Measurements from ENCODE around the gene ZNF561. TPM values are rescaled to one million over a fixed set of nuclear protein-coding genes. Genes with fewer than 3 reads are reported as not detected.
"Not testable (repeated sequence)": the region's sequence is repeated elsewhere in the genome, so short reads cannot be mapped to it uniquely, and the experiment has no call there.

The ZNF561 gene
- total RNA-seq, 1 experiment from 2014 or later, result 15.9 TPM

- peaks cover 35% of the 10 kb centered on the region for H3K9me3 ChIP-seq (ENCODE audit: control insufficient read depth, insufficient read depth, low read depth, low read length)
- H3K4me3 ChIP-seq (ENCODE audit: low read depth in 2 of 2, low read length in 2 of 2); in situ Hi-C loops (cut with HindIII; ENCODE audit: low pct_unique_long_range_greater_than_20kb, low sequenced_read_pairs); H3K4me1 ChIP-seq (ENCODE audit: control insufficient read depth, insufficient read depth, low read length); H3K36me3 ChIP-seq (ENCODE audit: control insufficient read depth, insufficient read depth, low read length); H3K27ac ChIP-seq (ENCODE audit: low read length); POLR2A ChIA-PET; BruUV-seq (replicated peaks); ATAC-seq; H3K27me3 ChIP-seq (ENCODE audit: control insufficient read depth, insufficient read depth, low read length); intact Hi-C loops (cut with micrococcal nuclease; ENCODE audit: unreplicated experiment); DNase-seq (ENCODE audit: low read depth, low spot score): not testable (repeated sequence)
- CTCF ChIA-PET, result interaction anchor here (0.7 kb wide), 1 partner anchor 206 kb away, joined by 4 read pairs; no protein-coding TSS in a partner anchor
Measured at GRCh38 chr19:9651464-9651863, 30.4 kb upstream of the ZNF561 start.

GRCh38 chr19:9650345-9650744 is 29.3 kb upstream of the ZNF561 start:
- Histone ChIP-seq H3K4me3 (ENCODE audit: low read depth in 2 of 2, low read length in 2 of 2) (no peak overlapping the region), H3K27me3 (ENCODE audit: control insufficient read depth, insufficient read depth, low read length) (no peaks in the 10 kb centered on the region), H3K9me3 (ENCODE audit: control insufficient read depth, insufficient read depth, low read depth, low read length) (peaks cover 35% of the 10 kb centered on the region), H3K4me1 (ENCODE audit: control insufficient read depth, insufficient read depth, low read length) (no peaks in the 10 kb centered on the region), H3K27ac (ENCODE audit: low read length) (no peak overlapping the region), H3K36me3 (ENCODE audit: control insufficient read depth, insufficient read depth, low read length) (no peaks in the 10 kb centered on the region; the same call in 1 of the 2 replicates)
- BruUV-seq (replicated peaks), result no TSS peak
- in situ Hi-C loops (cut with HindIII; ENCODE audit: low pct_unique_long_range_greater_than_20kb, low sequenced_read_pairs) (no loop called here), intact Hi-C loops (cut with micrococcal nuclease; ENCODE audit: unreplicated experiment) (no loop called here)
- TF ChIP-seq SIN3A (IDR thresholded peaks at IDR 0.05; ENCODE audit: borderline replicate concordance, insufficient read depth, low read depth, low read length) (no peak), TCF7L2 (IDR thresholded peaks at IDR 0.05; ENCODE audit: low read depth, low read length) (no peak), CTCF (IDR thresholded peaks at IDR 0.05) (no peak), POLR2AphosphoS5 (IDR thresholded peaks at IDR 0.05; ENCODE audit: low read depth, low read length) (no peak), REST (IDR thresholded peaks at IDR 0.05; ENCODE audit: insufficient read depth in 1 of 2, low read depth in 2 of 2, low read length in 1 of 2) (no peak)
- ATAC-seq (no peak), DNase-seq (ENCODE audit: low read depth, low spot score) (no peak)
- ChIA-PET CTCF (no interaction called here), POLR2A (no interaction called here)

GRCh38 chr19:9645472-9645871 is 24.4 kb upstream of the ZNF561 start:
- POLR2A ChIA-PET, result no interaction called here
- peaks cover 3% of the 10 kb centered on the region for H3K9me3 ChIP-seq (ENCODE audit: control insufficient read depth, insufficient read depth, low read depth, low read length)
- no TSS peak for BruUV-seq (replicated peaks)
- no peak for DNase-seq (ENCODE audit: low read depth, low spot score)
- H3K36me3 ChIP-seq (ENCODE audit: control insufficient read depth, insufficient read depth, low read length), result no peaks in the 10 kb centered on the region
- H3K4me3 ChIP-seq (ENCODE audit: low read depth in 2 of 2, low read length in 2 of 2), result no peak overlapping the region
- H3K27ac ChIP-seq (ENCODE audit: low read length), result no peak overlapping the region
- no peaks in the 10 kb centered on the region for H3K27me3 ChIP-seq (ENCODE audit: control insufficient read depth, insufficient read depth, low read length)
- intact Hi-C loops (cut with micrococcal nuclease; ENCODE audit: unreplicated experiment) (no loop called here), in situ Hi-C loops (cut with HindIII; ENCODE audit: low pct_unique_long_range_greater_than_20kb, low sequenced_read_pairs) (no loop called here)
- no peak for ATAC-seq
- CTCF ChIA-PET, result interaction anchor here (0.5 kb wide), 1 partner anchor 405 kb away, joined by 7 read pairs; no protein-coding TSS in a partner anchor
- no peak for TF ChIP-seq POLR2AphosphoS5 (IDR thresholded peaks at IDR 0.05; ENCODE audit: low read depth, low read length)
- TF ChIP-seq CTCF (IDR thresholded peaks at IDR 0.05), result peak; percentile 10; the same call in 1 of the 2 replicates
- H3K4me1 ChIP-seq (ENCODE audit: control insufficient read depth, insufficient read depth, low read length), result no peaks in the 10 kb centered on the region
